D721Med (cell line): ENCODE results near the gene TBC1D22A.

Source experiments
- DNase-seq: peaks from one replicate; pipeline ENCODE4 v3.0.0; 2011; ENCODE audit warnings: low spot score; ENCODE audit not compliant: insufficient read length
- FAIRE-seq: peaks from 2 replicates; lab custom pipeline; 2011; peaks lifted over from hg19 to GRCh38; lab: Jason Lieb, UNC
- CTCF ChIP-seq: IDR thresholded peaks from 2 replicates; pipeline ENCODE4 v1.5.1; 2012; ENCODE audit warnings: mild to moderate bottlenecking, control low read depth; ENCODE audit not compliant: insufficient read depth; ENCODE audit errors: missing control alignments

TBC1D22A gene

GRCh38 chr22:46774253-46774979, 12.0 kb downstream of the TBC1D22A start:
- no peak for FAIRE-seq
- no peak for DNase-seq
- TF ChIP-seq CTCF: no peak

- no peak for DNase-seq
- FAIRE-seq: no peak
- TF ChIP-seq CTCF: no peak
Measured at GRCh38 chr22:46774980-46775849, 12.8 kb downstream of the TBC1D22A start.

- TF ChIP-seq CTCF: no peak
- FAIRE-seq: no peak
- no peak for DNase-seq
Measured at GRCh38 chr22:46775850-46776826, 13.7 kb downstream of the TBC1D22A start.

GRCh38 chr22:46776876-46777608, 14.6 kb downstream of the TBC1D22A start:
- TF ChIP-seq CTCF: no peak
- DNase-seq (no peak), FAIRE-seq (no peak)

- no peak for DNase-seq
- no peak for TF ChIP-seq CTCF
- FAIRE-seq: no peak
Measured at GRCh38 chr22:46777609-46777970, 15.1 kb downstream of the TBC1D22A start.

GRCh38 chr22:46779023-46779422, 16.6 kb downstream of the TBC1D22A start:
- no peak for FAIRE-seq
- no peak for TF ChIP-seq CTCF

More at GRCh38 chr22:46779023-46779422, 16.6 kb downstream of the TBC1D22A start:
- DNase-seq: no peak
